ENCODE data around the gene GNE.

DNA sequence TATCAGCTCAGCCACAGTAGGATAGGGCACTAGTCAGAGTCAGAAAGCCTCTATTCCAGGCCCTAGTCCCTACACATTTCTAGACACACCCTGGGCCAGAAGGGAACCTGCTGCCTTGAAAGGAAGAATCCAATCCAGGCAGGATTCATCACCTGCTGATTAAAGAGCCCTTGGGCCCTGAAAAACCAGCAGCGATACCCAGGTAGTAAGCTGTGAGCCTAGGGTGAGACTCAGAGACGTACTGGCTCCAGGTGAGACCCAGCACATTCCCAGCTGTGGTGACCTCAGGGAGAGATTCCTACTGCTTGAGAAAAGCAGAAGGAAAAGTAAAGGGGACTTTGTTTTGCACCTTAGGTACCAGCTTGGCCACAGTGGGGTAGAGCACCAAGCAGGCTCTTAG lies 84.4 kb downstream of the GNE start:
- TF ChIP-seq EZH2 (IDR thresholded peaks at IDR 0.05; ENCODE audit: borderline replicate concordance, low read depth, low read length) (no peak), ZBTB8A (IDR thresholded peaks at IDR 0.05; ENCODE audit: partially characterized antibody) (no peak), RFX5 (IDR thresholded peaks at IDR 0.05; ENCODE audit: low read depth, low read length) (no peak), TCF3 (CRISPR knock-in tag; IDR thresholded peaks at IDR 0.05) (no peak), CHD1 (IDR thresholded peaks at IDR 0.05; ENCODE audit: low read length) (no peak), MTA3 (IDR thresholded peaks at IDR 0.05; ENCODE audit: borderline replicate concordance) (no peak)
- TF ChIP-seq, protein P1, sequence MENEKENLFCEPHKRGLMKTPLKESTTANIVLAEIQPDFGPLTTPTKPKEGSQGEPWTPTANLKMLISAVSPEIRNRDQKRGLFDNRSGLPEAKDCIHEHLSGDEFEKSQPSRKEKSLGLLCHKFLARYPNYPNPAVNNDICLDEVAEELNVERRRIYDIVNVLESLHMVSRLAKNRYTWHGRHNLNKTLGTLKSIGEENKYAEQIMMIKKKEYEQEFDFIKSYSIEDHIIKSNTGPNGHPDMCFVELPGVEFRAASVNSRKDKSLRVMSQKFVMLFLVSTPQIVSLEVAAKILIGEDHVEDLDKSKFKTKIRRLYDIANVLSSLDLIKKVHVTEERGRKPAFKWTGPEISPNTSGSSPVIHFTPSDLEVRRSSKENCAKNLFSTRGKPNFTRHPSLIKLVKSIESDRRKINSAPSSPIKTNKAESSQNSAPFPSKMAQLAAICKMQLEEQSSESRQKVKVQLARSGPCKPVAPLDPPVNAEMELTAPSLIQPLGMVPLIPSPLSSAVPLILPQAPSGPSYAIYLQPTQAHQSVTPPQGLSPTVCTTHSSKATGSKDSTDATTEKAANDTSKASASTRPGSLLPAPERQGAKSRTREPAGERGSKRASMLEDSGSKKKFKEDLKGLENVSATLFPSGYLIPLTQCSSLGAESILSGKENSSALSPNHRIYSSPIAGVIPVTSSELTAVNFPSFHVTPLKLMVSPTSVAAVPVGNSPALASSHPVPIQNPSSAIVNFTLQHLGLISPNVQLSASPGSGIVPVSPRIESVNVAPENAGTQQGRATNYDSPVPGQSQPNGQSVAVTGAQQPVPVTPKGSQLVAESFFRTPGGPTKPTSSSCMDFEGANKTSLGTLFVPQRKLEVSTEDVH (IDR thresholded peaks at IDR 0.05; ENCODE audit: low read depth, partially characterized antibody) = no peak
- TF ChIP-seq, protein P2, sequence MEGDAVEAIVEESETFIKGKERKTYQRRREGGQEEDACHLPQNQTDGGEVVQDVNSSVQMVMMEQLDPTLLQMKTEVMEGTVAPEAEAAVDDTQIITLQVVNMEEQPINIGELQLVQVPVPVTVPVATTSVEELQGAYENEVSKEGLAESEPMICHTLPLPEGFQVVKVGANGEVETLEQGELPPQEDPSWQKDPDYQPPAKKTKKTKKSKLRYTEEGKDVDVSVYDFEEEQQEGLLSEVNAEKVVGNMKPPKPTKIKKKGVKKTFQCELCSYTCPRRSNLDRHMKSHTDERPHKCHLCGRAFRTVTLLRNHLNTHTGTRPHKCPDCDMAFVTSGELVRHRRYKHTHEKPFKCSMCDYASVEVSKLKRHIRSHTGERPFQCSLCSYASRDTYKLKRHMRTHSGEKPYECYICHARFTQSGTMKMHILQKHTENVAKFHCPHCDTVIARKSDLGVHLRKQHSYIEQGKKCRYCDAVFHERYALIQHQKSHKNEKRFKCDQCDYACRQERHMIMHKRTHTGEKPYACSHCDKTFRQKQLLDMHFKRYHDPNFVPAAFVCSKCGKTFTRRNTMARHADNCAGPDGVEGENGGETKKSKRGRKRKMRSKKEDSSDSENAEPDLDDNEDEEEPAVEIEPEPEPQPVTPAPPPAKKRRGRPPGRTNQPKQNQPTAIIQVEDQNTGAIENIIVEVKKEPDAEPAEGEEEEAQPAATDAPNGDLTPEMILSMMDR (IDR thresholded peaks at IDR 0.05 in 2 of 3, conservative IDR thresholded peaks at IDR 0.05 in 1 of 3; ENCODE audit: insufficient read depth in 2 of 3, low read depth in 1 of 3, low read length in 3 of 3) = no peak

Data from K562 (cell line).